HG02981 (cell line): ENCODE measurements around the gene LSM7.

Experiments
- ATAC-seq: cut with Tn5 transposase; IDR thresholded peaks from one replicate; pipeline ENCODE4 v1.9.1; 2021; ENCODE audit warnings: mild to moderate bottlenecking, moderate library complexity; ENCODE audit not compliant: unreplicated experiment

Gene LSM7

GRCh38 chr19:2325281-2326046 lies 2.9 kb downstream of the LSM7 start:
- ATAC-seq: no peak

GRCh38 chr19:2324220-2324948 lies 4.0 kb downstream of the LSM7 start:
- ATAC-seq: no peak

GRCh38 chr19:2323707-2324106 lies 4.7 kb downstream of the LSM7 start:
- ATAC-seq: no peak

- ATAC-seq: no peak
Observed at GRCh38 chr19:2321565-2322283, 6.7 kb downstream of the LSM7 start.

GRCh38 chr19:2320939-2321338 lies 7.4 kb downstream of the LSM7 start:
- ATAC-seq: no peak

- no peak for ATAC-seq
Observed at GRCh38 chr19:2320049-2320448, 8.3 kb downstream of the LSM7 start.

- ATAC-seq: no peak
Observed at GRCh38 chr19:2319551-2319950, 8.8 kb downstream of the LSM7 start.

- ATAC-seq: no peak
Observed at GRCh38 chr19:2318923-2319322, 9.5 kb downstream of the LSM7 start.

GRCh38 chr19:2317756-2318155 lies 10.6 kb downstream of the LSM7 start:
- ATAC-seq: no peak

- no peak for ATAC-seq
Observed at GRCh38 chr19:2317300-2317699, 11.1 kb downstream of the LSM7 start.

- no peak for ATAC-seq
Observed at GRCh38 chr19:2315818-2316353, 12.5 kb downstream of the LSM7 start.

- ATAC-seq: no peak
Observed at GRCh38 chr19:2315121-2315817, 13.1 kb downstream of the LSM7 start.

- no peak for ATAC-seq
Observed at GRCh38 chr19:2312820-2313501, 15.4 kb downstream of the LSM7 start.

GRCh38 chr19:2311093-2311492 lies 17.3 kb downstream of the LSM7 start:
- no peak for ATAC-seq

GRCh38 chr19:2309734-2310362 lies 18.5 kb downstream of the LSM7 start:
- ATAC-seq: no peak

GRCh38 chr19:2308114-2308556 lies 20.3 kb downstream of the LSM7 start, which contains the start of gene LINGO3:
Gene LINGO3 (minus strand): TSS chr19:2308154. CDS start chr19:2291776, 16,378 bp downstream.
- no peak for ATAC-seq

GRCh38 chr19:2307518-2308012 lies 20.8 kb downstream of the LSM7 start:
- ATAC-seq: no peak

GRCh38 chr19:2306971-2307370 lies 21.4 kb downstream of the LSM7 start:
- ATAC-seq: no peak

GRCh38 chr19:2306281-2306806 lies 22.0 kb downstream of the LSM7 start:
- no peak for ATAC-seq
